HCT116 (cell line): ENCODE results near the gene PXMP2. TPM values are rescaled to one million over a fixed set of nuclear protein-coding genes. Genes with fewer than 3 reads are reported as not detected.

Experiments used
- ATAC-seq: fragments of 200-7000 bp; cut with Tn5 transposase; 2 replicates; pipeline ENCODE4 v1.9.1; 2020; ENCODE audit warnings: mild to moderate bottlenecking, moderate library complexity
- Bru-seq: library from RNA; stranded (reverse); fragments of 400-500 nt; gene quantifications from one replicate; lab custom pipeline; 2021; lab: Mats Ljungman, UMichigan
- BruChase-seq, 2 experiments: library from RNA; stranded (reverse); fragments of 400-500 nt; gene quantifications; one replicate each; lab custom pipeline; 2021; lab: Mats Ljungman, UMichigan
- BruUV-seq: library from RNA; stranded (reverse); fragments of 400-500 nt; replicated peaks from 2 replicates; lab custom pipeline; 2021; lab: Mats Ljungman, UMichigan
- CTCF ChIA-PET: fragments of 300-600 bp; sonication (Branson Sonifier 250); formaldehyde crosslinking; loops from one replicate; lab custom pipeline; 2021; ENCODE audit warnings: antibody characterized with exemption; lab: Charles Lee
- POLR2A ChIA-PET: fragments of 300-600, 350-600 bp; sonication (Branson Sonifier 250); formaldehyde crosslinking; loops from one replicate; lab custom pipeline; 2021; ENCODE audit warnings: antibody characterized with exemption; lab: Charles Lee
- RAD21 ChIA-PET, 2 experiments: fragments of 300-600 bp; sonication (Branson Sonifier 250); formaldehyde crosslinking; loops; one replicate each; lab custom pipeline; 2023; ENCODE audit warnings: low total read pairs in 2 of 2; ENCODE audit not compliant: uncharacterized antibody in 2 of 2, unreplicated experiment in 2 of 2, low non-redundant PET in 1 of 2; lab: Charles Lee
- DNase-seq: peaks from one replicate; pipeline ENCODE4 v3.0.0-alpha.2; 2010; ENCODE audit warnings: low read depth, low spot score
- H2AFZ ChIP-seq: fragments of 200-600 bp; shearing (Covaris generic), sonication (generic); 2 replicates; pipeline ENCODE4 v1.6.1; 2017; ENCODE audit warnings: low read depth, mixed run types, mixed read lengths, antibody characterized with exemption, low read length; ENCODE audit not compliant: poor library complexity, severe bottlenecking
- H3K27ac ChIP-seq: 2 replicates; pipeline ENCODE4 v1.5.1; 2012; ENCODE audit warnings: low read depth, low read length
- H3K27me3 ChIP-seq: fragments of 200-600 bp; sonication (generic); 2 replicates; pipeline ENCODE4 v1.6.1; 2016; ENCODE audit warnings: mixed run types, low read length, mixed read lengths; ENCODE audit not compliant: insufficient read depth
- H3K36me3 ChIP-seq, 2 experiments: fragments of 200-500 bp in 1 of 2; fragments of 200-600 bp in 1 of 2; sonication (Bioruptor generic) in 1 of 2; sonication (generic) in 1 of 2; 2 replicates each; pipeline versions ENCODE4 v1.5.1 to v1.6.1; 2014 to 2016; ENCODE audit warnings: low read length in 2 of 2, inconsistent platforms in 1 of 2, mixed read lengths in 1 of 2, mixed run types in 1 of 2; ENCODE audit not compliant: insufficient read depth in 2 of 2, control insufficient read depth in 1 of 2
- H3K4me1 ChIP-seq, 2 experiments: fragments of 200-600 bp in 1 of 2; sonication (generic) in 1 of 2; 2 replicates each; pipeline versions ENCODE4 v1.5.1 to v1.6.1; 2012 to 2017; ENCODE audit warnings: low read length in 2 of 2, inconsistent platforms in 1 of 2, mild to moderate bottlenecking in 1 of 2, mixed read lengths in 1 of 2, mixed run types in 1 of 2, moderate library complexity in 1 of 2; ENCODE audit not compliant: insufficient read depth in 2 of 2, control insufficient read depth in 1 of 2
- H3K4me2 ChIP-seq: fragments of 200-600 bp; sonication (generic); 2 replicates; pipeline ENCODE4 v1.6.1; 2017; ENCODE audit warnings: mixed run types, low read length, mixed read lengths
- H3K4me3 ChIP-seq, 2 experiments: fragments of 200-600 bp in 1 of 2; sonication (generic) in 1 of 2; replicated peaks in 1 of 2; 2 replicates each; pipeline ENCODE4 v1.5.1; 2011 to 2016; ENCODE audit warnings: low read length in 2 of 2, control low read depth in 1 of 2, low read depth in 1 of 2, mild to moderate bottlenecking in 1 of 2, mixed read lengths in 1 of 2, mixed run types in 1 of 2
- H3K79me2 ChIP-seq: fragments of 200-600 bp; sonication (generic); 2 replicates; pipeline ENCODE4 v1.6.1; 2017; ENCODE audit warnings: mild to moderate bottlenecking, mixed run types, low read length, moderate library complexity, mixed read lengths; ENCODE audit not compliant: insufficient read depth
- H3K9ac ChIP-seq: fragments of 200-600 bp; sonication (generic); 2 replicates; pipeline ENCODE4 v1.6.1; 2016; ENCODE audit warnings: low read length, mixed read lengths
- H3K9me2 ChIP-seq: fragments of 200-600 bp; sonication (generic), shearing (Covaris generic); 2 replicates; pipeline ENCODE4 v1.6.1; 2017; ENCODE audit warnings: mixed run types, mild to moderate bottlenecking, moderate library complexity; ENCODE audit not compliant: insufficient read depth
- H3K9me3 ChIP-seq, 2 experiments: fragments of 200-500 bp in 1 of 2; fragments of 200-600 bp in 1 of 2; sonication (Bioruptor generic) in 1 of 2; sonication (generic) in 1 of 2; 2 replicates each; pipeline ENCODE4 v1.6.1; 2014 to 2017; ENCODE audit warnings: low read length in 2 of 2, mixed read lengths in 2 of 2, inconsistent platforms in 1 of 2, low read depth in 1 of 2, mild to moderate bottlenecking in 1 of 2, mixed run types in 1 of 2, moderate library complexity in 1 of 2; ENCODE audit not compliant: control insufficient read depth in 1 of 2, insufficient read depth in 1 of 2
- H4K20me1 ChIP-seq: fragments of 200-600 bp; sonication (generic), shearing (Covaris generic); 2 replicates; pipeline ENCODE4 v1.6.1; 2017; ENCODE audit warnings: mixed run types, mild to moderate bottlenecking, moderate library complexity; ENCODE audit not compliant: insufficient read depth
- ATF3 ChIP-seq: IDR thresholded peaks from 2 replicates; pipeline ENCODE4 v1.6.1; 2012
- CBX3 ChIP-seq: IDR thresholded peaks from 2 replicates; pipeline ENCODE4 v1.6.1; 2012; ENCODE audit warnings: low read depth
- CEBPB ChIP-seq: IDR thresholded peaks from 2 replicates; pipeline ENCODE4 v1.6.1; 2012; ENCODE audit warnings: low read depth
- CTCF ChIP-seq, 3 experiments: fragments of 200-600 bp in 1 of 3; sonication (generic) in 1 of 3; IDR thresholded peaks in 2 of 3; conservative IDR thresholded peaks in 1 of 3; 2 replicates each; pipeline ENCODE4 v1.5.1; 2012 to 2017; ENCODE audit warnings: low read depth in 2 of 3, low read length in 2 of 3, antibody characterized with exemption in 1 of 3, borderline replicate concordance in 1 of 3, control low read depth in 1 of 3, mild to moderate bottlenecking in 1 of 3, mixed read lengths in 1 of 3, mixed run types in 1 of 3, moderate library complexity in 1 of 3; ENCODE audit not compliant: insufficient read depth in 1 of 3
- EGR1 ChIP-seq: IDR thresholded peaks from 2 replicates; pipeline ENCODE4 v1.6.1; 2012; ENCODE audit warnings: low read depth
- ELF1 ChIP-seq: IDR thresholded peaks from 2 replicates; pipeline ENCODE4 v1.6.1; 2012; ENCODE audit warnings: low read depth, borderline replicate concordance
- EZH2phosphoT487 ChIP-seq: fragments of 200-600 bp; IDR thresholded peaks from 2 replicates; pipeline ENCODE4 v1.6.1; 2018; ENCODE audit warnings: antibody characterized with exemption, borderline replicate concordance
- FOSL1 ChIP-seq: IDR thresholded peaks from 2 replicates; pipeline ENCODE4 v1.6.1; 2012; ENCODE audit warnings: low read depth
- JUND ChIP-seq: IDR thresholded peaks from 2 replicates; pipeline ENCODE4 v1.6.1; 2012
- MAX ChIP-seq: IDR thresholded peaks from 2 replicates; pipeline ENCODE4 v1.6.1; 2012
- POLR2A ChIP-seq: IDR thresholded peaks from 2 replicates; pipeline ENCODE4 v1.7.0; 2011; ENCODE audit warnings: borderline replicate concordance; ENCODE audit not compliant: insufficient read depth, insufficient read length; ENCODE audit errors: extremely low read depth
- RAD21 ChIP-seq: IDR thresholded peaks from 2 replicates; pipeline ENCODE4 v1.6.1; 2012; ENCODE audit warnings: low read depth, mild to moderate bottlenecking
- SIN3A ChIP-seq: IDR thresholded peaks from 2 replicates; pipeline ENCODE4 v1.6.1; 2012; ENCODE audit warnings: low read depth
- SP1 ChIP-seq: IDR thresholded peaks from 2 replicates; pipeline ENCODE4 v1.6.1; 2012; ENCODE audit warnings: low read depth
- SRF ChIP-seq: IDR thresholded peaks from 2 replicates; pipeline ENCODE4 v1.6.1; 2012; ENCODE audit warnings: low read depth
- YY1 ChIP-seq: IDR thresholded peaks from 2 replicates; pipeline ENCODE4 v1.6.1; 2011; ENCODE audit warnings: low read length, low read depth, moderate library complexity, mild to moderate bottlenecking; ENCODE audit not compliant: insufficient replicate concordance; ENCODE audit errors: extremely low read depth
- ZBTB33 ChIP-seq: IDR thresholded peaks from 2 replicates; pipeline ENCODE4 v1.6.1; 2011; ENCODE audit warnings: mild to moderate bottlenecking, low read length, moderate library complexity; ENCODE audit not compliant: insufficient replicate concordance; ENCODE audit errors: extremely low read depth
- ZFX ChIP-seq: fragments of 450-650 bp; IDR thresholded peaks from 2 replicates; pipeline ENCODE4 v1.6.1; 2017
- ZNF274 ChIP-seq: fragments of 200-500 bp; sonication (Bioruptor generic); IDR thresholded peaks from 2 replicates; pipeline ENCODE4 v1.6.1; 2014; ENCODE audit warnings: mild to moderate bottlenecking, low read depth, low read length, inconsistent platforms
- intact Hi-C: fragments of 100-400 bp; cut with micrococcal nuclease; formaldehyde crosslinking; loops from 2 replicates; pipeline ENCODE4 v1.10.0; 2022
- long read RNA-seq: library from polyadenylated mRNA; unstranded; transcript quantifications from one replicate; pipeline ENCODE4 v2.0.0, GENCODE V29; 2021; ENCODE audit not compliant: unreplicated experiment
- polyA plus RNA-seq: library from polyadenylated mRNA; unstranded; fragments of >200 nt; gene quantifications from 2 replicates; pipeline ENCODE4 v1.2.1, GENCODE V29; 2012; ENCODE audit warnings: missing spikeins
- total RNA-seq: library from RNA; stranded (reverse); gene quantifications from one replicate; pipeline ENCODE4 v1.2.1, GENCODE V29; 2021; ENCODE audit not compliant: unreplicated experiment

Gene PXMP2
- total RNA-seq: 30.9 TPM
- 24.5 and 33.0 TPM in 2 replicates for polyA plus RNA-seq
- percentile 56 among the genes with signal in this experiment for Bru-seq, nascent RNA
- BruChase-seq, experiment 1, labeled RNA remaining after a 6-hour chase: percentile 72 among the genes with signal in this experiment
- percentile 64 among the genes with signal in this experiment for BruChase-seq, experiment 2, labeled RNA remaining after a 2-hour chase
- long read RNA-seq, transcript PXMP2-201 (5 exons, 957 nt): major isoform, 25 of 30 reads
- long read RNA-seq, partial matches to known transcripts: 1 of 30 reads
- long read RNA-seq, other reads (novel, unspliced or antisense): 4 of 30 reads

GRCh38 chr12:132687211-132688164 lies at the start of gene PXMP2, which contains the start of gene POLE:
PXMP2 (plus strand) TSS chr12:132687587; CDS start chr12:132687671, 84 bp downstream.
POLE (minus strand) TSS chr12:132687342; CDS start chr12:132687315, 27 bp downstream.
- CTCF ChIA-PET: no interaction called here
- TF ChIP-seq YY1: peak; percentile 88
- no peak for TF ChIP-seq SRF
- no peak for TF ChIP-seq FOSL1
- TF ChIP-seq ZBTB33: peak; percentile 97
- peak; percentile 96 for TF ChIP-seq SIN3A
- peak; percentile 87 for TF ChIP-seq EGR1
- no peak for TF ChIP-seq ATF3
- TF ChIP-seq EZH2phosphoT487: no peak
- TF ChIP-seq RAD21: no peak
- TF ChIP-seq SP1: peak; percentile 85
- no peak for TF ChIP-seq CEBPB
- no peak for TF ChIP-seq CTCF (IDR thresholded peaks at IDR 0.05 in 2 of 3, conservative IDR thresholded peaks at IDR 0.05 in 1 of 3; ENCODE audit: borderline replicate concordance in 1 of 3, insufficient read depth in 1 of 3, low read depth in 2 of 3, low read length in 2 of 3)
- peak; percentile 52; the same call in 1 of the 2 replicates for TF ChIP-seq CBX3
- TF ChIP-seq POLR2A: peak; percentile 67
- no peak for TF ChIP-seq JUND
- TF ChIP-seq MAX: peak; percentile 58
- TF ChIP-seq ZFX: peak; percentile 40; the same call in 1 of the 2 replicates
- TF ChIP-seq ZNF274: no peak
- no peak for TF ChIP-seq ELF1

More at GRCh38 chr12:132687211-132688164, at the start of gene PXMP2, which contains the start of gene POLE:
- Histone ChIP-seq H3K9me3 (no peaks in the 10 kb centered on the region), H3K79me2 (peaks cover 52% of the 10 kb centered on the region), H3K4me3 (peak within 1 kb of the TSS; percentile 66 to 72), H3K9me2 (no peaks in the 10 kb centered on the region), H4K20me1 (peaks cover 4% of the 10 kb centered on the region; the same call in 1 of the 2 replicates), H3K36me3 (peaks cover 0 to 15% of the 10 kb centered on the region in 2 experiments; a peak in 3 of 4 replicates), H3K27ac (peak within 1 kb of the TSS; percentile 92), H3K27me3 (no peaks in the 10 kb centered on the region), H3K4me2 (peak within 1 kb of the TSS; percentile 87), H3K4me1 (peaks cover 8 to 19% of the 10 kb centered on the region in 2 experiments), H2AFZ (no peak within 1 kb of the TSS), H3K9ac (peak within 1 kb of the TSS; percentile 90)
- POLR2A ChIA-PET: no interaction called here
- no TSS peak for BruUV-seq
- DNase-seq (peak; percentile 87), ATAC-seq (peak; percentile 92)
- RAD21 ChIA-PET: no interaction called here
- intact Hi-C loops: loop anchor here (5.0 kb wide), 1 partner anchor 235 kb away; no protein-coding TSS in a partner anchor
